K562 (cell line): ENCODE data around the gene FOXRED2. TPM values are rescaled to one million over a fixed set of nuclear protein-coding genes. Genes with fewer than 3 reads are reported as not detected.
A peak's percentile ranks its signal among the peaks of the same experiment; 100 is the strongest.

ENCODE experiments used
- CAMTA2 ChIP-seq: fragments of 250-450 bp; sonication (Bioruptor Pico); conservative IDR thresholded peaks from 2 replicates; pipeline ENCODE4 v1.5.1; 2022
- ELF1 ChIP-seq: fragments of 200-800 bp; sonication (Bioruptor generic); IDR thresholded peaks from 2 replicates; pipeline ENCODE4 v1.6.1; 2016; ENCODE audit warnings: missing genetic modification characterization, missing compliant biosample characterization
- HDAC6 ChIP-seq: IDR thresholded peaks from 2 replicates; pipeline ENCODE4 v1.6.1; 2012; ENCODE audit warnings: low read depth, mild to moderate bottlenecking, control low read depth, inconsistent platforms, low read length, moderate library complexity
- JUND ChIP-seq, 2 experiments: IDR thresholded peaks; 2 replicates in 1 of 2; 3 replicates in 1 of 2; pipeline ENCODE4 v1.6.1; 2011; ENCODE audit warnings: borderline replicate concordance in 2 of 2, low read depth in 2 of 2, low read length in 2 of 2, improper control_type of control experiment in 1 of 2, missing biosample characterization in 1 of 2, missing genetic modification characterization in 1 of 2, missing genetic modification reagents in 1 of 2
- NFXL1 ChIP-seq: fragments of 450-650 bp; formaldehyde crosslinking; IDR thresholded peaks from 2 replicates; pipeline ENCODE4 v1.4.0; 2021; ENCODE audit warnings: mild to moderate bottlenecking
- PBX2 ChIP-seq, 2 experiments: IDR thresholded peaks in 1 of 2; conservative IDR thresholded peaks in 1 of 2; 2 replicates each; pipeline ENCODE4 v1.6.1; 2016; ENCODE audit warnings: low read depth in 2 of 2, mild to moderate bottlenecking in 1 of 2, missing compliant biosample characterization in 1 of 2, missing genetic modification characterization in 1 of 2, moderate library complexity in 1 of 2
- SMARCB1 ChIP-seq: IDR thresholded peaks from 2 replicates; pipeline ENCODE4 v1.6.1; 2011; ENCODE audit warnings: improper control_type of control experiment, low read depth; ENCODE audit not compliant: insufficient read length
- TCF7L2 ChIP-seq: fragments of 150-350 bp; IDR thresholded peaks from 2 replicates; pipeline ENCODE4 v1.6.1; 2016; ENCODE audit warnings: low read depth, mild to moderate bottlenecking, low read length, moderate library complexity
- THAP7 ChIP-seq: fragments of 250-450 bp; sonication (Bioruptor Pico); IDR thresholded peaks from 2 replicates; pipeline ENCODE4 v1.5.0; 2021
- XRCC4 ChIP-seq: IDR thresholded peaks from one replicate; pipeline ENCODE4 v1.6.1; 2011; ENCODE audit not compliant: insufficient read depth, insufficient read length; ENCODE audit errors: extremely low read depth
- ZNF639 ChIP-seq, 2 experiments: fragments of 200-800 bp in 1 of 2; sonication (Bioruptor generic) in 1 of 2; sonication (generic) in 1 of 2; formaldehyde crosslinking in 1 of 2; IDR thresholded peaks in 1 of 2; conservative IDR thresholded peaks in 1 of 2; 2 replicates each; pipeline versions ENCODE4 v1.5.0 to v1.6.1; 2016 to 2020; ENCODE audit warnings: missing compliant biosample characterization in 1 of 2, missing genetic modification characterization in 1 of 2, missing genetic modification reagents in 1 of 2
- ZNF699 ChIP-seq: fragments of 250-450 bp; sonication (Bioruptor Pico); IDR thresholded peaks from 2 replicates; pipeline ENCODE4 v1.8.0; 2021; ENCODE audit warnings: mild to moderate bottlenecking, moderate library complexity; ENCODE audit not compliant: insufficient replicate concordance
- ZNF830 ChIP-seq: fragments of 250-450 bp; sonication (Bioruptor Pico); IDR thresholded peaks from 2 replicates; pipeline ENCODE4 v1.5.0; 2021; ENCODE audit warnings: mild to moderate bottlenecking
- ZZZ3 ChIP-seq: fragments of 450-650 bp; IDR thresholded peaks from 2 replicates; pipeline ENCODE4 v1.6.1; 2016; ENCODE audit warnings: antibody characterized with exemption, mild to moderate bottlenecking, moderate library complexity
- polyA plus RNA-seq, 8 experiments: library from polyadenylated mRNA; depleted of rRNA in 4 of 8; stranded (reverse) in 5 of 8; unstranded in 3 of 8; fragments of >200 nt; fragmentation: Nextera tagmentation in 2 of 8; fragmentation: Illumina TruSeq in 1 of 8; extraction: Ambion mirVana in 2 of 8; extraction: Trizol in 1 of 8; gene quantifications; 2 replicates each; pipeline versions ENCODE4 v1.2.1 to v1.2.3, GENCODE V29; 2011 to 2014; ENCODE audit warnings: inconsistent platforms in 1 of 8, missing spikeins in 1 of 8
- total RNA-seq, 7 experiments: library from RNA; depleted of rRNA in 6 of 7; stranded (reverse); fragments of >200 nt in 6 of 7; fragmentation: Illumina TruSeq in 2 of 7; extraction: Trizol in 2 of 7; gene quantifications; 2 replicates each; pipeline versions ENCODE4 v1.2.1 to v1.2.3, GENCODE V29; 2011 to 2021; ENCODE audit warnings: low replicate concordance in 1 of 7
- TF ChIP-seq, protein P1 (sequence below): fragments of 250-450 bp; sonication (Bioruptor Pico); IDR thresholded peaks from 2 replicates; pipeline ENCODE4 v1.4.0; 2020; ENCODE audit warnings: borderline replicate concordance
- TF ChIP-seq, protein P2 (sequence below): fragments of 250-450 bp; sonication (Bioruptor Pico); IDR thresholded peaks from 2 replicates; pipeline ENCODE4 v1.9.0; 2021; ENCODE audit warnings: mild to moderate bottlenecking, inconsistent platforms

The FOXRED2 gene
- total and polyA plus RNA-seq, 9 of the 15 experiments (the other 6 are each of a cell fraction or from before 2014, with no cell fraction given) = 2.8 to 48.4 (median 7.8) TPM

- no peak for TF ChIP-seq TCF7L2
- no peak for TF ChIP-seq XRCC4
- peak in 1 of 2 experiments; percentile 53; a peak in 2 of 4 replicates for TF ChIP-seq ZNF639 (CRISPR knock-in tag; conservative IDR thresholded peaks at IDR 0.05 in 1 of 2, IDR thresholded peaks at IDR 0.05 in 1 of 2)
- no peak for TF ChIP-seq PBX2 (CRISPR knock-in tag; IDR thresholded peaks at IDR 0.05; ENCODE audit: low read depth)
- no peak for TF ChIP-seq PBX2 (tag; conservative IDR thresholded peaks at IDR 0.05; ENCODE audit: low read depth)
- TF ChIP-seq ELF1 (tag) = no peak
- TF ChIP-seq, protein P1, sequence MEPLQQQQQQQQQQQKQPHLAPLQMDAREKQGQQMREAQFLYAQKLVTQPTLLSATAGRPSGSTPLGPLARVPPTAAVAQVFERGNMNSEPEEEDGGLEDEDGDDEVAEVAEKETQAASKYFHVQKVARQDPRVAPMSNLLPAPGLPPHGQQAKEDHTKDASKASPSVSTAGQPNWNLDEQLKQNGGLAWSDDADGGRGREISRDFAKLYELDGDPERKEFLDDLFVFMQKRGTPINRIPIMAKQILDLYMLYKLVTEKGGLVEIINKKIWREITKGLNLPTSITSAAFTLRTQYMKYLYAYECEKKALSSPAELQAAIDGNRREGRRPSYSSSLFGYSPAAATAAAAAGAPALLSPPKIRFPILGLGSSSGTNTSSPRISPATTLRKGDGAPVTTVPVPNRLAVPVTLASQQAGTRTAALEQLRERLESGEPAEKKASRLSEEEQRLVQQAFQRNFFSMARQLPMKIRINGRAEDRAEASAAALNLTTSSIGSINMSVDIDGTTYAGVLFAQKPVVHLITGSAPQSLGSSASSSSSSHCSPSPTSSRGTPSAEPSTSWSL (CRISPR knock-in tag) = no peak
- TF ChIP-seq ZZZ3 = no peak
- no peak for TF ChIP-seq HDAC6
- no peak for TF ChIP-seq SMARCB1
- TF ChIP-seq NFXL1 (CRISPR knock-in tag) = no peak
- no peak for TF ChIP-seq ZNF830
- TF ChIP-seq THAP7 (CRISPR knock-in tag) = no peak
- TF ChIP-seq CAMTA2 = no peak
- TF ChIP-seq ZNF699 (CRISPR knock-in tag) = no peak
- TF ChIP-seq, protein P2, sequence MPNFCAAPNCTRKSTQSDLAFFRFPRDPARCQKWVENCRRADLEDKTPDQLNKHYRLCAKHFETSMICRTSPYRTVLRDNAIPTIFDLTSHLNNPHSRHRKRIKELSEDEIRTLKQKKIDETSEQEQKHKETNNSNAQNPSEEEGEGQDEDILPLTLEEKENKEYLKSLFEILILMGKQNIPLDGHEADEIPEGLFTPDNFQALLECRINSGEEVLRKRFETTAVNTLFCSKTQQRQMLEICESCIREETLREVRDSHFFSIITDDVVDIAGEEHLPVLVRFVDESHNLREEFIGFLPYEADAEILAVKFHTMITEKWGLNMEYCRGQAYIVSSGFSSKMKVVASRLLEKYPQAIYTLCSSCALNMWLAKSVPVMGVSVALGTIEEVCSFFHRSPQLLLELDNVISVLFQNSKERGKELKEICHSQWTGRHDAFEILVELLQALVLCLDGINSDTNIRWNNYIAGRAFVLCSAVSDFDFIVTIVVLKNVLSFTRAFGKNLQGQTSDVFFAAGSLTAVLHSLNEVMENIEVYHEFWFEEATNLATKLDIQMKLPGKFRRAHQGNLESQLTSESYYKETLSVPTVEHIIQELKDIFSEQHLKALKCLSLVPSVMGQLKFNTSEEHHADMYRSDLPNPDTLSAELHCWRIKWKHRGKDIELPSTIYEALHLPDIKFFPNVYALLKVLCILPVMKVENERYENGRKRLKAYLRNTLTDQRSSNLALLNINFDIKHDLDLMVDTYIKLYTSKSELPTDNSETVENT (CRISPR knock-in tag) = peak; percentile 51; the same call in 1 of the 2 replicates
- TF ChIP-seq JUND (IDR thresholded peaks at IDR 0.05; ENCODE audit: borderline replicate concordance, low read depth, low read length) = peak; percentile 3; the same call in 1 of the 2 replicates
- TF ChIP-seq JUND (tag; IDR thresholded peaks at IDR 0.05; ENCODE audit: borderline replicate concordance, low read depth, low read length) = no peak
Measured at GRCh38 chr22:36506637-36507517, at the start of gene FOXRED2 (continued).
